Measurements from ENCODE around the gene FOXL3.

The FOXL3 gene

DNA sequence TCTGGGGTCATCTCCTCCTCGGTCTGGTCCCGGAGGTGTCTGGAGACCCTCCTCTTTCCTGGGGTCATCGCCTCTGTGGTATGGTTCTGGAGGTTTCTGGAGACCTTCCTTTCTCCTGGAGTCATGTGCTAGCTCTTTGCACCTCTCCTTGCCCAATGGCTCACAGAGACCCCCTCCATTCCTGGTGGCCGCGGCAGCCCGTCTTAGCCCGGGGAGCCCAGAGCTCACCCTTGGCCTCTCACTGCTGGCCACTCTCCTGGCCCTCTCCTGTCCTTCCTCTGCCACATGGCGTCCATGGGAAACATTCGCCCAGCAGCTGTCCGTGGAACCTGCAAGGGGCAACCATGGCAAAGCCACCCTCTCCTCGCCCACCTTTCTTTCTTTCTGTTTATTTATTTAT lies 20.2 kb upstream of the FOXL3 start:
- DNase-seq, result no peak

DNA sequence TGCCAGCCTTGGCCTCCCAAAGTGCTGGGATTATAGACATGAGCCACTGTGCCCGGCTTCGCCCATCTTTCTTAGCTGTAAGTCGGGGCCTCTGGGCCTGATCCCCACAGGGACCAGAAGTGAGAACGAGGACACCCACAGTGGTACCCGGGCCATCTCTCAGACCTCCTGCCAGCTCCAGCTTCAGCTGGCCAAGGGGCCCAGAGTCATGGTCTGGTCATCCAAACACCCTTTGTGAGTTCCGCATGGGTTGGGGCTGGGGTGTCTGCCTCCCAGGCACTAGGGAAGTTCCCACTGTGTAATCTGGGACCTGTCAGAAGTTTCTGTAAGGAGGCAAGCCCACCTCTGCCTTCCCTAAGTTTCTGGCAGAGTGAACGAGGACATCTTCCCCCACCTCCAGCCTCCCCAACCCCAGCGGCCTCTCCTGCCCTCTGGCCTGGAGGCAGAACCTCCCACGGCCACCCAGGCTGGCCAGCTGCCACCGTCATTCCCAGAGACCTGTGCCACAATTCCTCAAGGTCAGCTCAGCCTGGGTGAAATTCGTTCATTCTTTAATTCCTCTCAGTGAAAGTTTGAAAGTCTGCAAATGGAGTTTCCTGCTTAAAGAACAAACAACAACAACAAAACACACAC lies 19.5 kb upstream of the FOXL3 start:
- no peak for DNase-seq

DNA sequence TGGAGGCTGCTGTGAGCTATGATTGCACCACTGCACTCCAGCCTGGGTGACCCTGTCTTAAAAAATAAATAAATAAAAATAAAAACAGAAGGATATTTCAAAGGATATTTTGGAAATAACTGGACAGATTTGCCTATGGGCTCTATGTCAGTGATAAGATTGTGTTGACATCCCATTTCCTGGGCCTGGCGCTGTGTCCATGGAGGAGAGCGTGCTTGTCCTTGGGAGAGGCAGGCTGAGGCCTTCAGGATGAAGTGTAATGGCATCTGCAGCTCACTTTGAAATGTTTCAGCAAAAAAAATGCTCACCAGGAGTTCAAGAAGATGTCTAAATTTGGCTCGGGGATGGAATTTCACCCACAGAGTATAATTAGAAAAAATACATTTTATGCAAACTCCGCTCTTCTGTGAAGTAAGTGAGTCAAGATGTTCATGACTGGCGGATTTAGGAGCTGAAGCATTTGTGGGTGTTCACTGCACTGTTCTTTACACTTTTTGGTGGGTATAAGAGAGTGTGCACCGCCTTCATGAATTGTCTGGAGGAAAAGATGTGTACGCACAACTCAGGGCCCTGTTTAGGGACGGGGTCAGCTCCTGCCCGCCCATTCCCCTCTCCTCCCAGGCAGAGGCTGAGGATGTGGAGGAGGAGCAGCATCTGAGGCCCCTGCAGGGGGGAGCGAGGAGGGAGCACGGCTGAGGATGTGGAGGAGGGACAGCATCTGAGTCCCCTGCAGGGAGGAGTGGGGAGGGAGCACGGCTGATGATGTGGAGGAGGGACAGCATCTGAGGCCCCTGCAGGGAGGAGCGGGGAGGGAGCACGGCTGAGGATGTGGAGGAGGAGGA lies 18.5 kb upstream of the FOXL3 start:
- peak; percentile 67 for DNase-seq

DNA sequence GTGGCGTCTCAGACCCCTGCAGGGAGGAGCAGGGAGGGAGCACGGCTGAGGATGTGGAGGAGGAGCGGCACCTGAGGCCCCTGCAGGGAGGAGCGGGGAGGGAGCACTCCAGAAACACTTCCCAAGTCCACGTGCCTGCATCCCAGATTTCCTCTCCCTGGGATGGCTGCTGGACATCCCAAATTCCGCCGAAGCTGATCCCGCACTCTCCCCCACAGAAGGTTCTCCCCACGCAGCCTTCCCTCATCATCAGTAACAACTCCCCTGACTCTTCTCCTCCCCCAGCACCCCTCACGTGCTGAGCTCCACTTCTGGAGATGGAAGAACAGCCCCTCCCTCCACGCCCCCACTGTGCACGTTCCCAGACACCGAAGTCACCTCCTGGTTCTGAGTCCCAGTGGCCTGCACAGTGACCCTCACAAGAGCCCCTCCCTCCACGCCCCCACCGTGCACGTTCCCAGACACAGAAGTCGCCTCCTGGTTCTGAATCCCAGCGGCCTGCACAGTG lies 17.8 kb upstream of the FOXL3 start:
- no peak for DNase-seq

DNA sequence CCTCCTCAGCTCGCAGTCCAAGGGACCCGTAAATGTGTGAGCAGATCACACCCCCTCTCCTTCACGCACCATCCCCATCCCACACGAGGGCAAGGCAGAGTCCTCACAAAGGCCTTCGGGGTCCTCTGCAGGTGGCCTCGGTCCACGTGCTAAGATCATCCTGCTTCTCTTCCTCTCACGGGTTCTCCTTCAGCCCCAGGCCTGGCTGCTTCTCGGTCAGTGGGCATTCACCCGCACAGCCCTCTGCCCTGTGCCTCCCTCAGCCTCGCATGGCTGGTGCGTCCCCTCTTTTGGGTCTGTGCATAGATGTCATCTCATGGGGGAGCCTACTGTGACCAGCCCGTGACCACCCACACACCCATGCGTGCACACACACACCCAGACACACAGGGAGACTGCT lies 17.3 kb upstream of the FOXL3 start:
- no peak for DNase-seq

DNA sequence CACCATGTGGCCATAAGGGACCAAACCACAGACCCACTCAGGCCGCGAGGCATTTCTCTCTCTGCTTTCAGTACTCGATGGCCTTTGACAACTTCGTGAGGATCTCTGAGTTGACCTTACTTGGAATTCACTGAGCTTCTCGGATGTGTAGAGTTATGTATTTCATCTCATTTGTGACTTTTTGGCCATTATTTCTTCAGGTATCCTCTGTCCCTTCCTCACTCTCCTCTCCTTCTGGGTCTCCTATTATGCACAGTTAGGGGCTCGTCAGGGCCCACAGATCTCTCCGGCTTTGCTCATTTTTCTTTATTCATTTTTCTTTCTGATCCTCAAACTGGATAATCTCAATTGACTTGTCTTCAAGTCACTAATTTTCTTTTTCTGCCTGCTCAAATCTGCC lies 16.6 kb upstream of the FOXL3 start:
- no peak for DNase-seq

DNA sequence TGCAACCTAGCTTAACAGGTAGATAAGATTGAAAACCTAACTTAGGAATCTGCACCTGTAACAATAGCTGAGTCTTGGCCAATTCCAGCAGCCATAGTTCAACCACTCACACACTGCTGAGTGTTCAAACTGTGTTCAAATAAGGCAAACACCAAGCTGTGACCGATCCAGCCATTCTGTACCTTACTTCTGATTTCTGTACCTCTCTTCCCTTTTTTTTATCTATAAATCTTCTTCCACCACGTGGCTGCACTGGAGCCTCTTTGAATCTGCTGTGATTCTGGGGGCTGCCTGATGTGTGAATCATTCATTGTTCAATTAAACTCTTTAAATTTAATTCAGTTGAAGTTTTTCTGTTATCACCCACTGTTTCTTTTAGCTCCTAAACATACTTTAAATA lies 15.7 kb upstream of the FOXL3 start:
- DNase-seq, result no peak

DNA sequence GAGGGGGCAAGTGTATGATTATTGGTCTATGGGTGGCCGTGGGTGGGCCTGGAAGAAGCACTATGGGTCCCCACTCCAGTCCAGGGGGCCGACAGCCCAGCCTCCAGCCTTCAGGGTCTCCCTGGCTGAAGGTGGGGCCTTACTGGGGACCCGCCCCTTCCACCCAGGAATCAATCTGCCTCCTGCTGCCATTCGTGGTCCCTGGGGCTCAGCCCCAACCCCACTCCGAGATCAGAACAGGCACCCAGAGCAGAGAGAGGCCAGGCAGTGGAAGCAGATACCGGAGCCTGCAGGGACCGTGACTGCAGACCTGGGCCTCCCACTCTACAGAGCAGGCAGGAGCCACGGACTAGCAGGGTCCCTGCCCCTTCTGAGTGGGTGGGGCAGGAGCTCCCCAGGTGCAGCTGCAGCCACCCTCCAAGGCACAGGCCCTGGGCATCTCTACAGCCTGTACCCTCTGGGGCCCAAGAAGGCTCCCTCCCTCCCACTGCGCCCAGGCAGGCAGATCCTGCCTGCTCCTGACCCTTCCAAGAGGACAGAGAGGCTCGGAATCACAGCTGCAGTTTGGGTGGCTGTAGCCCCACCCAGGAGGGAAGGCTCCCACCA lies 13.6 kb upstream of the FOXL3 start:
- no peak for DNase-seq

DNA sequence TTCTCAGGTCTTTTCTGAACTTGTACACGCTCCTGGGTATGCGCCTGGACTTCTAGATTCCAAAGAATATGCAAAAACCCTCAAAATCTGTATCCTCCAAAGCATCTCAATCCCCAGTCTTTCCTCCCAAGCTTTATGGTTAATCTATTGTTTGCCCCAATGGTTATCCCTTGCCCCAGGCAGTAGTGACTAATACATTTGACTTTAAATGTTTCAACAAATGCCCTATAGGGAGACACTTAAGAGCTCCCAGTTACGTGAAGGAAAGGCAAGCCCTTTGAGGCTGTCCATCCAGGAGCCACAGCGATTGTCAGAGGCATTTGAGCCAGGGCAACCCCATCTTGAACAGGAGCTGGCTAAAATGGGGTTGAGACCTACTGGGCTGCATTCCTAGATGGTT lies 12.7 kb upstream of the FOXL3 start:
- no peak for DNase-seq

DNA sequence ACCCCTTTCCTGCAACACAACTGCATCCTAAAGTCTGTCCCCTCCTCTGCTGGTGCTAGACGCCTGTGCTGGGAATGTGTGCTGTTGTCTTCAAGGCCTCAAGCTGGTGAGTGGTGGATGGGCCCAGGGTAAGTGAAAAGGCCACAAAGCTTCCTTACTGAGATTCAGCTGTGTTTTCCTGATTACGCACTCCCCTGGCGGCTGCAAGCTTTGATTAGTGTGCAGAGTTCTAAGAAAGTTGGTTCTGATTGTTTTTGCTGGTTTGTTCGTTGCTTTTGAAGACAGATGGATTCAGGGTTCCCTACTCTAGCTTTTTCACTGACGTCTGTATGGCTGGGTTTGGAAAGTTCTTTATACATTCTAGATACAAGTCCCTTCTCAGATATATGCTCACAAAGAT lies 11.9 kb upstream of the FOXL3 start:
- DNase-seq, result no peak

DNA sequence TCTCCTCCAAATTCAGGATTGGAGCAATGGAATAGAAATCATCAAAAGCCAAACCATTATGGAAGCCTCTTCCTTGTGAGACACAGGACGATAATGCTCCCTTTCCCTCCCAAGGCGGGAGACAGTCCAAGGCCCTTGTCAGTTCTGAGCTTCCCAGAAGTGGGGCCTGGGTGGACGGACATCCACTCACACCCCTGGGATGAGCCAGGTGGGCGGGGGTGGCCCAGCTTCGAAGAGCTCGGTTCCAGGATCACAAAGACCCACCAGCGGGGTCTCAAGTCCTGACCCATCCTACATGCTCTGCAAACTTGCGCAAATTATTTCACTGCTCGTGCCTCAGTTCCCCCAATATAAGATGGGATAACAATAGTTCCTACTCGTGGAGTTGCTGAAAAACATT lies 10.1 kb upstream of the FOXL3 start:
- DNase-seq, result no peak

DNA sequence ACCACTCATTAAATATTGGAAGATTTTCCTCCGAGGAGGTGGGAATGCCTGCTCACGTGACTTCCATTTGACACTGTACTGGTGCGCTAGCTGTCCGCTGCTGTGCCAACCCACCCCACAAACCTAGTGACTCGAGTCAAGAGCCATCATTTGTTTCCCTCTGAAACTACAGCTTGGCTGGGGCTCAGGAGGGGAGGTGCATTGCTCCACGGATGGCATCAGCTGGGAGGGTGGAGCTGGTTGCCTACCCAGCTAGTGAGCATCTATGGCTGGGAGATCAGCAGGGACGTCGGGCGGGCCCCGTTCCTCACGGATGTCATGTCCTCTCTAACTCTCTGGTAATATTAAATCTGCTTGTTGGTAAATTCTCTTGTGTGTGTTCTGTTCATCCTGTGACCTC lies 9.5 kb upstream of the FOXL3 start:
- DNase-seq, result no peak

DNA sequence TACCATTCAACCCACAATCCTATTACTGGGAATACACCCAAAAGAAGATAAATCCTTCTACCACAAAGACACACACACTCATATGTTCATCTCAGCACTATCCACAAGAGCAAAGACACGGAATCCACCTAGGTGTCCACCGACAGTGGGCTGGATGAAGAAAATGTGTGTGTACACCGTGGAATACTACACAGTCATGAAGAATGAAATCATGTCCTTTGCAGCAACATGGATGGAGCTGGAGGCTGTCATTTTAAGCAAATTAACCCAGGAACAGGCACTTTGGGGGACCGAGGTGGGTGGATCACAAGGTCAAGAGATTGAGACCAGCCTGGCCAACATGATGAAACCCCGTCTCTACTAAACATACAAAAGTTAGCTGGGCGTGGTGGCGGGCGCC lies 8.3 kb upstream of the FOXL3 start:
- no peak for DNase-seq

DNA sequence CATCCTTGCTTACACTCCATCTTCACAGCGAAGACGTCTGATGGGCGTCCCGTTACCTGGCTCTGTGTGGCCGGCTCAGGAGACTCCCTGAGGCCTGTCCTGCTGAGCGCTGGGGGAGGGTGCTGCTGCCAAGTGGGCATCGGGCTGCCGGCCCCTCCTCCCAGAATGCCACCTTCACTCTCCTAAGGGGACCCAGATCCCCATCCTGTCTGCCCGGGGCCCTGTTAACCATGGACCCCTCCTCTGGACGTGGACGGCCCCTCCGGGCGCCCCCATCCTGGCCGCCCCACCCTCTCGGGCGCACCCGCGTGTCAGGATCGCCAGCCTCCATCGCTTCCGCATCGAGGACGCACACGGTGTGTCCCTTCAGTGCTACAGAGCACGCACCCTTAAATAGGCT lies 7.3 kb upstream of the FOXL3 start:
- DNase-seq, result no peak

DNA sequence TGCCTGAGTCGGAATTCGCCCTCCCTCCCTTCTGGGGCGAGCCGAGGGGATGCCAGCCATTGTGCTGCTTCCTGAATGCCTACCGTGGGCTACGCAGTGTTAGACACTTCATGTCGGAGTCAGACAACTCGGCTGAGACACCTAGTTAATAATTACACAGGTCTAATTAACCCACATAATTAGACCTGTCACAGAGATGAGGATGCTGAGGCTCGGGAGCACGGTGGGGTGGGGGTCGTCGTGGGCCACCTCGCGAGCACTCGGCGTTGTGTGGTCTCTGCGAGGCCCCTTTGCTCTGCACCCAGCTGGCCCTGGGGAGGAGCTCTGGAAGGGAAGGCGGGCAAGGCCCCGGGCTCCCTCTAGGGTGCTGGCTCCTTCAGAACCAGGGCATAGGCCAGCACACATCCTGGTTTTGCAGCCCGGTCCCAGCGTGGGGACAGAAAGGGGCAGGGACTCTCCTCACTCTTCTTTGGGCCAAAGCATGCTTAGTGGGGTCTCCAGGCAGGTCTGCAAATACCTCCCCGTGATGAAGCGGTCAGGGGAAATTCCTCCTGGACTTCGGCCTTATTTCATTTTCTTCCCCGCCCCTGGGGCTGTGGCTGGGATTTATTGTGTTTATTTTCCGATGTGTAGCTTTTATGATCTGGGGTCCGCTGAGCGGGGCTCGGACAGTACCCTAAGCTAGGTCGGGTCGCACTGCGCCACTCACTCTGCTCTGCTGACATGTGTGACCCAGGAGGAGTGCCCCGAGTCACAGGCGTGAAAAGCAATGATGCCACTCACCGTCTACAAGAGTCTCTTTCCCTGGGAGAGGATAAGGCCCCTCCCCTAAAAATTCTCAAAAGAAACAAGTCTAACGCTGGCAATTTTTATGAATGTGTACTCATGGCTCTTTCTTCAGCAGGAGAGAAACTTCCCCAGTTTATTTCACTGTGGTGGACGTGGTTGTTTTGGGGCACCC lies 4.9 kb upstream of the FOXL3 start:
- DNase-seq, result no peak

DNA sequence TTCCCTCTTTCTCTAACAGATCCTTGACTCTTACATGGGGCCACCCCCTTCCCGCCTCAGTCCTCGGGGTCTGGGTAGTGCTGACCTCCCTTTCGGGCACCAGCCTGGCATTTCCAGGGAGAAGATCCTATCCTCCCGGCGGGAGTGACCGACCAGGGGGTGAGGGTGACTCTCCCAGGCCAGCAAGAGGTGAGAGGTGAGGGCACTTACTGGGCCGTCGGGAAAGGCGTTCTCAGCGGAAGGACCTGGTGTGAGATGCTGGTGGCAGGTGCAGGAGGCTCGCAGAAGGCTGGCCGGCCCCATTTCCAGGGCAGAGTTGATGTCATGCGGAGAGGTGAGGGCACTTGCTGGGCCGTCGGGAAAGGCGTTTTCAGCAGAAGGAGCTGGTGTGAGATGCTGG lies 4.2 kb upstream of the FOXL3 start:
- DNase-seq, result no peak

DNA sequence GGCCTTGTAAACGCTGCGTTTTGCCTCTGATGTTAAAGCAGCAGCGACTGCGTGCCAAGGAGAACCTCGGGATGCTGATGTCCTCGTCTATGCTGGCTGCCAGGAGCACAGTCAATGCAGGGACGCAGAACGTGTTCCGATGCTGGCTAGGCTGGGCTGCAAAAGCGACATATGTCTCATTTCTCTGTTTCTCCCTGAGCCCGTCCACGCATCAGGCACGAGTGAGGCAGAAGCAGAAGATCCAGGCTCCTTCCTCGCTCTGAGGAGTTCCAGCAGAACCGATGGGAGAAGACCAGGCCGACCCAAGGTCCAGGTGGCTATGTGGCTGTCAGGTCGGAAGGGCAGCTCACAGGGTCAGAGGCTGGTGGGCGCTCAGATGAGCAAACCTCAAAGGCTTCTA lies 3.7 kb upstream of the FOXL3 start:
- no peak for DNase-seq

DNA sequence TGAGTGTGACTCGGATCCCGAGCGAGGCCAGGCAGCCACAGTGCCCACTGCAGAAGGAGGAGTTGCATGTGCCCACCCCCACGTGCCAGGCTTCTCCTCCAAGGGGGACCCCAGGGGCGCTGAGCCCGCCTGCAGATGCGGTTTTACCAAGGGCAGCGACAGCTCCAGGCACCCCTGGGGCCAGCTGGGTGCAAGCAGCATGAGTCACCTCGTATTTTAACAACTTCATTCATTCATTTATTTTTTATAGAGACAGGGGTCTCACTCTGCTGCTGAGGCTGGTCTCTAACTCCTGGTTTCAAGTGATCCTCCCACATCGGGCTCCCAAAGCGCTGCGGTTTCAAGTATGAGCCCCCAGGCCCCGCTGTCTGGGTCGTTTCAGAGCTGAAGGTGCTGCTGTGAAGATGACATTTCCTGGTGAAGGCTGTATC lies 1.3 kb upstream of the FOXL3 start:
- no peak for DNase-seq

DNA sequence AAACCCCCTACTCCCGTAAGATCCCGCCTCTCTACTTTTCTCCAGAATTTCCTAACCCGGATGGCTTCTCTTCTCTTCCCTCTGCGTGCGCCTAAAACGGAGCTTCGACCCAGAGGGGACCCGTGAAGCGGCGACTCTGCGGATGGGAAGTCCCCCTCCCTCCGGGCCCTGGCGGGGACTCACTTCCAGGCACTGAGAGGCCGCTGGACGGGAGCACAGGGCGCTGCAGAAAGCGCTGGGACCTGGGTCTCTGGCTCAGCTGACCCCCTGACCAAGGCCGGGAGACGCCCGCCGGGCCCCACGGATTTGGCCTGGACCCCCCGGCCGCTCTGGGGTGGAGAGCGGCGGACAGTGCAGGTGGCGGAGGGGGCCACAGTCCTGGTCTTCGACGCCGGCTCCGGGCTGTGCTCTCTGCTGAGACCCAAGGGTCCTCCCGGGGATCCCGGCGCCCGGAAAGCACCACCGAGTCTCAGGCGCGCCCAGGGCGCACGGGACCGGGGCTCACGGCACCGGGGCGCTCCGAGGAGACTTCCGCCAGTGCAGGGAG lies 688 bp upstream of the FOXL3 start:
- DNase-seq, result no peak

DNA sequence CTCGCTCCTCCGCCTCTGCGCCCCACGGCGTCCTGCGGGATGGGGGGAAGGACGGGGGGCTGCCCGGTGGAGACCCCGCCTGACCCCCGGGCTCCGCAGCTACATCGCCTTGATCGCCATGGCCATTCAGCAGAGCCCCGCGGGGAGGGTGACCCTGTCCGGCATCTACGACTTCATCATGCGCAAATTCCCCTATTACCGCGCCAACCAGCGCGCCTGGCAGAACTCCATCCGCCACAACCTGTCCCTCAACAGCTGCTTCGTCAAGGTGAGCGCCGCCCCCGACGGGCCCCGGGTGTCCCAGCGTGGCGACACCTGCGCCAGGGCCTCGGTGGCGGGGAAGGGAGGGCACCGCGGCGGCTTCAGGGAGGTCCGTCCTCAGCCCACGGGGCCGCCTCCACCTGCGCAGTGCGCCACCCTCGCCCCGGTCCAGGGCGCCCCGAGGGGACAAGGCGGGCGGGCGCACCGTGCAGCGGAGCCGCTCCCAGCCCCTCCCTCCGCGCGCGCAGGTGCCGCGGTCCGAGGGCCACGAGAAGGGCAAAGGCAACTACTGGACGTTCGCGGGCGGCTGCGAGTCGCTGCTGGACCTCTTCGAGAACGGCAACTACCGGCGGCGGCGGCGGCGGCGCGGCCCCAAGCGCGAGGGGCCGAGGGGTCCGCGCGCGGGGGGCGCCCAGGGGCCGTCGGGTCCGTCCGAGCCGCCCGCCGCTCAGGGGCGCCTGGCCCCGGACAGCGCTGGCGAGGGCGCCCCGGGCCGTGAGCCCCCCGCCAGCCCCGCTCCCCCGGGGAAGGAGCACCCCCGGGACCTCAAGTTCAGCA lies 793 bp downstream of the FOXL3 start:
- no peak for DNase-seq

DNA sequence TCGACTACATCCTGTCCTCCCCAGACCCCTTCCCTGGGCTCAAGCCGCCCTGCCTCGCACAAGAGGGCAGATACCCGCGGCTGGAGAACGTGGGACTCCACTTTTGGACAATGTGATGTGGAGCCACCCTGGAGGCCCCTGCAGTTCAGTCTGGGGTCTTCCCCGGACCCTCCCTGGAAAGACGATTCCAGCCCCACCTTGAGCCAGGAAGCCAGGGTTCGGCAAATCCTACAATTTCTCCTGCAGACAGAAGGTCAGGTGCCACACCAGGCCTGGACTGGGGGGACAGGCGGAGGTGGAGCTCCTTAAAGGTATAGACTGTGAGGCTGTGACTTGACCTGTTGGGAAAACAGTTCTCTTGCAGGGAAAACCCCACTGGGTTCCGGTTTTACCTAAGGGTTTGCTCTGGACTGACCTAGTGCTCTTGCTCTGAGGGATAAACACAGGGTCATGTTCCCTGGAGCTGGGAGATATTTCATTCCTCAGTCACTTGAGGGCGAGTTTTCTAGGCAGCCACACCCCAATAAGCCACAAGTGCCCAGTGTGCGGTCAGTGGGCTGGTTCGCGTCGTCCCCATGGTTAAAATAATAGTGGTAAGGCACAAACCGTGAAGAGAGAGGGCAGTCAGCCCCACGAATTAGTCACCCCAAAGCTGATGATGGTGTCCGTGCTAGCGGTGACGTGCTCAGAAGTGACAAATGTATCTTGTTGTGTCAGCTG lies 1.6 kb downstream of the FOXL3 start:
- no peak for DNase-seq
